Prostate gland (tissue), 2 donors: ENCODE measurements around the gene IL6. TPM values are rescaled to one million over a fixed set of nuclear protein-coding genes. Genes with fewer than 3 reads are reported as not detected.

Experiments used
- DNase-seq: peaks from one replicate; pipeline ENCODE4 v3.0.0-alpha.2; 2019; ENCODE audit warnings: low spot score
- H3K27ac ChIP-seq, 2 donors: fragments of 200-600 bp; sonication (generic); 2 replicates each; pipeline ENCODE4 v1.5.1; 2017 to 2019
- H3K27me3 ChIP-seq: fragments of 200-600 bp; sonication (generic); replicated peaks from 2 replicates; pipeline ENCODE4 v1.5.1; 2019; ENCODE audit not compliant: insufficient read depth
- H3K36me3 ChIP-seq, 2 donors: fragments of 200-600 bp; sonication (generic); 1 replicate in 1 of 2; 2 replicates in 1 of 2; pipeline versions ENCODE4 v1.5.1 to v1.8.1; 2017 to 2019
- H3K4me1 ChIP-seq: fragments of 200-600 bp; sonication (generic); replicated peaks from 2 replicates; pipeline ENCODE4 v1.5.1; 2019
- H3K4me3 ChIP-seq, 2 donors: fragments of 200-600 bp; sonication (generic); 2 replicates each; pipeline ENCODE4 v1.5.1; 2017 to 2019
- H3K9me3 ChIP-seq: fragments of 200-600 bp; sonication (generic); 2 replicates; pipeline ENCODE4 v1.5.1; 2017
- POLR2A ChIP-seq: fragments of 450-650 bp; IDR thresholded peaks from one replicate; pipeline ENCODE4 v1.6.1; 2016; ENCODE audit warnings: antibody characterized with exemption, mild to moderate bottlenecking
- POLR2AphosphoS5 ChIP-seq: sonication (generic); formaldehyde crosslinking; IDR thresholded peaks from one replicate; pipeline ENCODE4 v1.6.1; 2017; ENCODE audit warnings: antibody characterized with exemption
- WGBS: methylation state at CpG from one replicate; pipeline ENCODE4 v1.1.5; 2018; 5-methylcytosine and 5-hydroxymethylcytosine counted together
- intact Hi-C: fragments of 100-400 bp; cut with DNase I; formaldehyde crosslinking; loops from one replicate; pipeline ENCODE4 v1.14.2; 2022
- total RNA-seq, 2 donors: library from RNA; depleted of rRNA; stranded (reverse); fragments of >200 nt; gene quantifications; one replicate each; pipeline ENCODE4 v1.1.0, GENCODE V29; 2016
- TF ChIP-seq, protein P1 (sequence below), 4 experiments: fragments of 200-600 bp in 2 of 4; fragments of 450-650 bp in 2 of 4; sonication (generic) in 2 of 4; IDR thresholded peaks; 1 replicate in 3 of 4; 2 replicates in 1 of 4; pipeline ENCODE4 v1.5.1; 2016 to 2019; ENCODE audit warnings: antibody characterized with exemption in 4 of 4, mild to moderate bottlenecking in 2 of 4, moderate library complexity in 2 of 4

IL6 gene
- total RNA-seq, 2 donors from 2014 or later: not detected

DNA sequence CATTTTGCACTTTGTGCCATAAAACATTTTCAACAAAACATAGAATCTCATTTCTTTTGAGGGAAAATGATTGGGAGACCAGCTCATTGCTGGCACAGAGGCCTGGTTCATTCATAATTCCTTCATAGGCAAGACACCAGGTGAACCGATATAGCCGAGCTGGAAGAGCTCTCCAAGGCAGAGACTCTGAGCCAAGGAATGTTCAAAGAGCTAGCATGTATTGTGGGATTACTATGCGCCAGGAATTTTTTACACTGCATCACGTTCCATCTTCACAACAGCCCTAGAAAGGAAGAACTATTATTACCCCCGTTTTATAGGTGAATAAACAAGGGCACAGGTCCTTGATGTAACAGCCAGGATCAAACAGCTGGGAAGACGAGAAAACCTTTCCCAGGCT lies 2.1 kb upstream of the IL6 start:
- Histone ChIP-seq H3K4me3 (no peak overlapping the region), H3K9me3 (no peaks in the 10 kb centered on the region), H3K36me3 (no peaks in the 10 kb centered on the region), H3K27ac (no peak overlapping the region), H3K27me3 (no peaks in the 10 kb centered on the region), H3K4me1 (no peaks in the 10 kb centered on the region)
- TF ChIP-seq, protein P1, sequence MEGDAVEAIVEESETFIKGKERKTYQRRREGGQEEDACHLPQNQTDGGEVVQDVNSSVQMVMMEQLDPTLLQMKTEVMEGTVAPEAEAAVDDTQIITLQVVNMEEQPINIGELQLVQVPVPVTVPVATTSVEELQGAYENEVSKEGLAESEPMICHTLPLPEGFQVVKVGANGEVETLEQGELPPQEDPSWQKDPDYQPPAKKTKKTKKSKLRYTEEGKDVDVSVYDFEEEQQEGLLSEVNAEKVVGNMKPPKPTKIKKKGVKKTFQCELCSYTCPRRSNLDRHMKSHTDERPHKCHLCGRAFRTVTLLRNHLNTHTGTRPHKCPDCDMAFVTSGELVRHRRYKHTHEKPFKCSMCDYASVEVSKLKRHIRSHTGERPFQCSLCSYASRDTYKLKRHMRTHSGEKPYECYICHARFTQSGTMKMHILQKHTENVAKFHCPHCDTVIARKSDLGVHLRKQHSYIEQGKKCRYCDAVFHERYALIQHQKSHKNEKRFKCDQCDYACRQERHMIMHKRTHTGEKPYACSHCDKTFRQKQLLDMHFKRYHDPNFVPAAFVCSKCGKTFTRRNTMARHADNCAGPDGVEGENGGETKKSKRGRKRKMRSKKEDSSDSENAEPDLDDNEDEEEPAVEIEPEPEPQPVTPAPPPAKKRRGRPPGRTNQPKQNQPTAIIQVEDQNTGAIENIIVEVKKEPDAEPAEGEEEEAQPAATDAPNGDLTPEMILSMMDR (IDR thresholded peaks at IDR 0.05): no peak
- TF ChIP-seq POLR2AphosphoS5 (no peak), POLR2A (no peak)
- 17% methylated on average over 6 of the region's 6 CpGs for WGBS
- intact Hi-C loops: loop anchor here (5.0 kb wide), 1 partner anchor 332 kb away; no protein-coding TSS in a partner anchor
- DNase-seq: no peak

DNA sequence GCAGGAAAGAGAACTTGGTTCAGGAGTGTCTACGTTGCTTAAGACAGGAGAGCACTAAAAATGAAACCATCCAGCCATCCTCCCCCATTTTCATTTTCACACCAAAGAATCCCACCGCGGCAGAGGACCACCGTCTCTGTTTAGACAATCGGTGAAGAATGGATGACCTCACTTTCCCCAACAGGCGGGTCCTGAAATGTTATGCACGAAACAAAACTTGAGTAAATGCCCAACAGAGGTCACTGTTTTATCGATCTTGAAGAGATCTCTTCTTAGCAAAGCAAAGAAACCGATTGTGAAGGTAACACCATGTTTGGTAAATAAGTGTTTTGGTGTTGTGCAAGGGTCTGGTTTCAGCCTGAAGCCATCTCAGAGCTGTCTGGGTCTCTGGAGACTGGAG lies 1.4 kb upstream of the IL6 start:
- H3K36me3 ChIP-seq: no peaks in the 10 kb centered on the region
- no peaks in the 10 kb centered on the region for H3K4me1 ChIP-seq
- intact Hi-C loops: loop anchor here (5.0 kb wide), 1 partner anchor 332 kb away; no protein-coding TSS in a partner anchor
- no peaks in the 10 kb centered on the region for H3K27me3 ChIP-seq
- H3K27ac ChIP-seq: no peak overlapping the region
- 66% methylated on average over 9 of the region's 9 CpGs for WGBS
- no peak for TF ChIP-seq POLR2AphosphoS5
- TF ChIP-seq, protein P1 (IDR thresholded peaks at IDR 0.05): no peak
- no peak for TF ChIP-seq POLR2A
- DNase-seq: no peak
- H3K9me3 ChIP-seq: no peaks in the 10 kb centered on the region
- no peak overlapping the region for H3K4me3 ChIP-seq

GRCh38 chr7:22726345-22726906 lies 574 bp upstream of the IL6 start:
- H3K9me3 ChIP-seq: no peaks in the 10 kb centered on the region
- no peak overlapping the region for H3K27ac ChIP-seq
- no peak overlapping the region for H3K4me3 ChIP-seq
- DNase-seq: peak; percentile 20
- no peaks in the 10 kb centered on the region for H3K27me3 ChIP-seq
- 13% methylated on average over 8 of the region's 8 CpGs for WGBS
- H3K4me1 ChIP-seq: no peaks in the 10 kb centered on the region
- TF ChIP-seq, protein P1 (IDR thresholded peaks at IDR 0.05): peak in 3 of 4 experiments; percentile 28 to 50 (median 46)
- no peak for TF ChIP-seq POLR2AphosphoS5
- no peaks in the 10 kb centered on the region for H3K36me3 ChIP-seq
- intact Hi-C loops: loop anchor here (2.0 to 5.0 kb wide), 2 partner anchors 166 to 331 kb away; no protein-coding TSS in a partner anchor

- 88% methylated on average over 3 of the region's 3 CpGs for WGBS
- no peak overlapping the region for H3K4me3 ChIP-seq
- no peaks in the 10 kb centered on the region for H3K27me3 ChIP-seq
- intact Hi-C loops: loop anchor here (2.0 to 5.0 kb wide), 2 partner anchors 167 to 330 kb away; no protein-coding TSS in a partner anchor
- no peaks in the 10 kb centered on the region for H3K9me3 ChIP-seq
- no peak for TF ChIP-seq POLR2AphosphoS5
- TF ChIP-seq, protein P1 (IDR thresholded peaks at IDR 0.05): no peak
- no peak for TF ChIP-seq POLR2A
- H3K27ac ChIP-seq: no peak overlapping the region
- no peak for DNase-seq
- no peaks in the 10 kb centered on the region for H3K4me1 ChIP-seq
- H3K36me3 ChIP-seq: no peaks in the 10 kb centered on the region
Measured at GRCh38 chr7:22727714-22728035, 675 bp downstream of the IL6 start.

DNA sequence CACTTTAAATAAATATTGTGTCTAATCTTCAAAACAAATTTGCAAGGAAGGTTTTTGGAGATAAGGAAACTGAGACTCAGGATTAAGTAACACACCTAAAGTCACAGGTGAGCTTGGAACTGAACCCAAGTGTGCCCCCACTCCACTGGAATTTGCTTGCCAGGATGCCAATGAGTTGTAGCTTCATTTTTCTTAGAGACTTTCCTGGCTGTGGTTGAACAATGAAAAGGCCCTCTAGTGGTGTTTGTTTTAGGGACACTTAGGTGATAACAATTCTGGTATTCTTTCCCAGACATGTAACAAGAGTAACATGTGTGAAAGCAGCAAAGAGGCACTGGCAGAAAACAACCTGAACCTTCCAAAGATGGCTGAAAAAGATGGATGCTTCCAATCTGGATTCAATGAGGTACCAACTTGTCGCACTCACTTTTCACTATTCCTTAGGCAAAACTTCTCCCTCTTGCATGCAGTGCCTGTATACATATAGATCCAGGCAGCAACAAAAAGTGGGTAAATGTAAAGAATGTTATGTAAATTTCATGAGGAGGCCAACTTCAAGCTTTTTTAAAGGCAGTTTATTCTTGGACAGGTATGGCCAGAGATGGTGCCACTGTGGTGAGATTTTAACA lies 1.5 kb downstream of the IL6 start:
- intact Hi-C loops: loop anchor here (5.0 kb wide), 1 partner anchor 329 kb away; no protein-coding TSS in a partner anchor
- WGBS: 83% methylated on average over 1 of the region's 1 CpG
- H3K36me3 ChIP-seq: no peaks in the 10 kb centered on the region
- TF ChIP-seq, protein P1 (IDR thresholded peaks at IDR 0.05): peak in 2 of 4 experiments; percentile 25 to 36
- no peak for TF ChIP-seq POLR2A
- TF ChIP-seq POLR2AphosphoS5: no peak
- no peaks in the 10 kb centered on the region for H3K4me1 ChIP-seq
- H3K27me3 ChIP-seq: no peaks in the 10 kb centered on the region
- no peaks in the 10 kb centered on the region for H3K9me3 ChIP-seq
- no peak for DNase-seq
- H3K4me3 ChIP-seq: no peak overlapping the region
- H3K27ac ChIP-seq: no peak overlapping the region
